ENCODE results near the gene LIPI.

Gene LIPI

DNA sequence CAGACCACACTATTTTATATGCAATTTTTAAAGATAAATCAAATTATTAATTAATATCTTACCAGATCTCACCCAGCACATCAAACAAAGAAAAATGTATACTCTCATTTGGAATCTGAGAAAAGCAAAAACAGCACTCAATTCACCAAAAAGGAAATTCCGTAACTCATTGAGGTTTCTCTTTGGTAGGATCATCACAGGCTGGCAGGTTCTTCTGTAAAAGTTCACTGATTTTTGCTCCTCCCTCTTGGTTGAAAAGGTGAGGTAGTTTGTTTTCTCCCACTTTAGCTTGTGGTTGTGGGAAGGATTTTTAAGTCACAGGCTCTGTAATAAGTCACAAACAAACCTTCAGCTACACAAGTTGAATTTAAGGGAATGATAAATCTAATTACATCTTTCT, at the start of gene LIPI:
LIPI (minus strand) TSS at position 218 of the 400 bp plus-strand sequence; CDS start at position 108, 110 bp downstream.
- Histone ChIP-seq H3K4me3 (ENCODE audit: low read depth in 1 of 2, low read length in 1 of 2) (no peak within 1 kb of the TSS), H3K4me1 (ENCODE audit: control insufficient read depth in 1 of 2, insufficient read depth in 1 of 2, low read depth in 1 of 2, low read length in 1 of 2) (no peaks in the 10 kb centered on the region), H3K27me3 (peaks cover 77% of the 10 kb centered on the region), H3K9me3 (no peaks in the 10 kb centered on the region), H3K27ac (no peak within 1 kb of the TSS), H3K36me3 (no peaks in the 10 kb centered on the region)
- TF ChIP-seq, protein P1, sequence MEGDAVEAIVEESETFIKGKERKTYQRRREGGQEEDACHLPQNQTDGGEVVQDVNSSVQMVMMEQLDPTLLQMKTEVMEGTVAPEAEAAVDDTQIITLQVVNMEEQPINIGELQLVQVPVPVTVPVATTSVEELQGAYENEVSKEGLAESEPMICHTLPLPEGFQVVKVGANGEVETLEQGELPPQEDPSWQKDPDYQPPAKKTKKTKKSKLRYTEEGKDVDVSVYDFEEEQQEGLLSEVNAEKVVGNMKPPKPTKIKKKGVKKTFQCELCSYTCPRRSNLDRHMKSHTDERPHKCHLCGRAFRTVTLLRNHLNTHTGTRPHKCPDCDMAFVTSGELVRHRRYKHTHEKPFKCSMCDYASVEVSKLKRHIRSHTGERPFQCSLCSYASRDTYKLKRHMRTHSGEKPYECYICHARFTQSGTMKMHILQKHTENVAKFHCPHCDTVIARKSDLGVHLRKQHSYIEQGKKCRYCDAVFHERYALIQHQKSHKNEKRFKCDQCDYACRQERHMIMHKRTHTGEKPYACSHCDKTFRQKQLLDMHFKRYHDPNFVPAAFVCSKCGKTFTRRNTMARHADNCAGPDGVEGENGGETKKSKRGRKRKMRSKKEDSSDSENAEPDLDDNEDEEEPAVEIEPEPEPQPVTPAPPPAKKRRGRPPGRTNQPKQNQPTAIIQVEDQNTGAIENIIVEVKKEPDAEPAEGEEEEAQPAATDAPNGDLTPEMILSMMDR (IDR thresholded peaks at IDR 0.05): no peak

DNA sequence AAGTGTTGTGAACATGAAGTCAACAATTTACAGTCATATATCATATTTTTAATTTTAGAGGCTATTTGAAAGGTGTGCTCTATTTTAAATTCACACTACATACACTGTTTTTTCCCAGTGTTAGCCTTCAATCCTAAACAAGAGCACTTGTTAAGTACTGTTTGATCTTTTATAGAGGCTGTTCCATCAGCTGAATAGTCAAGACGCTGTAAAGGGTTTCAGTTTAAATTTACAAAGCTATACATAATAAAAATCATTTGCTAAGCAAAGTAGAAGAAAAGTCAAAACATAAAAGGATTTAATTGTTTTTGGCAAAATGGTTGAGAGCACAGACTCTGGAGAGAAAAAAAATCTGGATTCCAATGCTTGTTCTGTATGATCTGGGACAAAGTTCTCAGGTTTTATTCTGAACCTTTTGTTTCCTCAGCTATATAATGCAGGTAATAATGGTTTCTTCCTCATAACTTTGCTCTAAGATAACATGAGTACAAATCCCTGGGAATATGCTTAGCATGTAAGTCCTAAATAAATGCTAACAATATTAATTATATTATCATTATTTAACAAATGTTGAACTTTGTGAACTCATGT, 49.5 kb upstream of the LIPI start:
- no peaks in the 10 kb centered on the region for H3K27me3 ChIP-seq
- no peaks in the 10 kb centered on the region for H3K9me3 ChIP-seq
- H3K4me1 ChIP-seq (ENCODE audit: control insufficient read depth in 1 of 2, insufficient read depth in 1 of 2, low read depth in 1 of 2, low read length in 1 of 2): no peaks in the 10 kb centered on the region
- TF ChIP-seq, protein P1 (IDR thresholded peaks at IDR 0.05): no peak
- no peaks in the 10 kb centered on the region for H3K36me3 ChIP-seq
- no peak overlapping the region for H3K27ac ChIP-seq
- H3K4me3 ChIP-seq (ENCODE audit: low read depth in 1 of 2, low read length in 1 of 2): no peak overlapping the region

DNA sequence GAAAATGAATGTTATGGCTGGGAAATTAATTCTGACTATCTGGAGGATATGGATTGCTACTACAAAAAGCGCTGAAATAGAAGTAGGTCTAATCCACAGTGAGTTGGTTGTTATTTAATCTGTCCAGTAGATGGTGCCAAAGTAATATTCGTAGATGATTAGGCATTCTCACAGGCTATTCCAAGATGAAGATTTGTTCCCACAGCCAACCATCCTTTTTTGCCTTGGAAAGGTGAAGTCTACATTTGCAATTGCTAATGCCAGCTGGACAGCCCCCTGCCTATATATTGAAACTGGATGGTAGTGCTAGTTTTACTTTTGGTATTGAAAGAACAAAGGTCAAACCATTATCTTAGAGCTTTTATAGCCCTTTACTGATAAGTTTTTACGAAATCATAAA, 49.0 kb upstream of the LIPI start:
- H3K27me3 ChIP-seq: no peaks in the 10 kb centered on the region
- TF ChIP-seq, protein P1 (IDR thresholded peaks at IDR 0.05): no peak
- no peaks in the 10 kb centered on the region for H3K36me3 ChIP-seq
- H3K9me3 ChIP-seq: no peaks in the 10 kb centered on the region
- no peaks in the 10 kb centered on the region for H3K4me1 ChIP-seq (ENCODE audit: control insufficient read depth in 1 of 2, insufficient read depth in 1 of 2, low read depth in 1 of 2, low read length in 1 of 2)
- no peak overlapping the region for H3K27ac ChIP-seq
- H3K4me3 ChIP-seq (ENCODE audit: low read depth in 1 of 2, low read length in 1 of 2): no peak overlapping the region

DNA sequence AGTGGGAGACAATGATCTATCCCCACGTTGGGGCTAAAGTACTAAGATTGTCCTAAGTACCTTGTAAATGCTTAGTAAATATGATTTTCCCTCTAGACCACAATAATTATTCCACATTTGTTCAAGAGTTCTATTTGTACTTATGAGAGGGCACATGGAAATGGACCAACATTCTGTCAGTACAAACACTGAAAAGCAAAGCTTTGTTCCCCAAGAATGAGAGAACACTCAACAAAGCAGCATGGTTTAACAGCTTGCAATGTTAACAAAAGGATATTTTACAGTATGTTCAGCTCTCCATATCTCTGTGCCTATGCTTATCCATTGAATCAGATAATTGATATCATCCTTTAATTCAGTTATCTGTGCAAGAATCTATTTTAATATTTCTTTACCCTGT, 40.6 kb upstream of the LIPI start:
- Histone ChIP-seq H3K36me3 (no peaks in the 10 kb centered on the region), H3K27ac (no peak overlapping the region), H3K27me3 (no peaks in the 10 kb centered on the region), H3K9me3 (no peaks in the 10 kb centered on the region), H3K4me1 (ENCODE audit: control insufficient read depth in 1 of 2, insufficient read depth in 1 of 2, low read depth in 1 of 2, low read length in 1 of 2) (peaks cover 4% of the 10 kb centered on the region in 2 experiments), H3K4me3 (ENCODE audit: low read depth in 1 of 2, low read length in 1 of 2) (no peak overlapping the region)
- TF ChIP-seq, protein P1 (IDR thresholded peaks at IDR 0.05): no peak

DNA sequence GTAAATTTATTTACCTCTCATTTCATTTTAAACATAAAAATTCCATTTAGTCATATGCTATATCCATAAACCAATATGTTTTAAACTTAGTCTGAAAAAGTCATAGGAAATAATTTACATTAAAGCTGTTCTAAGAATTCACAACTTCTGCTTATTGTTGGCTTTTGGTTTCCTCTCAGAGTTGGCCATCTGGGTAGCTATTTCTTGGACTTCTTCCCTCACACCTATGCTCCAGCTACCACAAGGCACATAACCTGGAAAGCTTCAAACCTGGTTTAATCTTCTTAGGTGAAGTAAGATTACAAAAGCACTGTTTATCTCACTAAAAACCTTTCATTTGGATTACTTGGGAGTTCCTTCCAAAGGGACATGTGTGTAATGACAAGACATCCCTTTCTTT, 35.0 kb upstream of the LIPI start:
- H3K9me3 ChIP-seq: no peaks in the 10 kb centered on the region
- no peak overlapping the region for H3K27ac ChIP-seq
- H3K27me3 ChIP-seq: no peaks in the 10 kb centered on the region
- H3K4me1 ChIP-seq (ENCODE audit: control insufficient read depth in 1 of 2, insufficient read depth in 1 of 2, low read depth in 1 of 2, low read length in 1 of 2): no peaks in the 10 kb centered on the region
- TF ChIP-seq, protein P1 (IDR thresholded peaks at IDR 0.05): no peak
- H3K4me3 ChIP-seq (ENCODE audit: low read depth in 1 of 2, low read length in 1 of 2): no peak overlapping the region
- H3K36me3 ChIP-seq: no peaks in the 10 kb centered on the region

All from neutrophil (primary cell).